GM12865 (cell line): ENCODE results near the gene RAB3D.
"Not testable (repeated sequence)": the region's sequence is repeated elsewhere in the genome, so short reads cannot be mapped to it uniquely, and the experiment has no call there.

Source experiments
- DNase-seq: peaks from one replicate; pipeline ENCODE4 v3.0.0; 2010; ENCODE audit warnings: low read depth
- H3K4me3 ChIP-seq: 2 replicates; pipeline ENCODE4 v1.5.1; 2011; ENCODE audit warnings: mild to moderate bottlenecking, low read depth, low read length, control low read depth
- CTCF ChIP-seq: IDR thresholded peaks from 2 replicates; pipeline ENCODE4 v1.5.1; 2011; ENCODE audit warnings: low read length, control low read depth, low read depth, inconsistent platforms; ENCODE audit not compliant: insufficient read depth; ENCODE audit errors: missing control alignments

RAB3D gene

GRCh38 chr19:11335449-11336146 is 3.9 kb downstream of the RAB3D start:
- DNase-seq: no peak
- TF ChIP-seq CTCF: no peak

GRCh38 chr19:11333838-11334237 is 5.6 kb downstream of the RAB3D start:
- H3K4me3 ChIP-seq, DNase-seq: not testable (repeated sequence)

More at GRCh38 chr19:11335449-11336146, 3.9 kb downstream of the RAB3D start:
- H3K4me3 ChIP-seq: no peak overlapping the region

GRCh38 chr19:11332822-11333221 is 6.6 kb downstream of the RAB3D start:
- H3K4me3 ChIP-seq: no peak overlapping the region
- no peak for DNase-seq
- no peak for TF ChIP-seq CTCF

- no peak overlapping the region for H3K4me3 ChIP-seq
- DNase-seq: no peak
- no peak for TF ChIP-seq CTCF
Observed at GRCh38 chr19:11331502-11331901, 8.0 kb downstream of the RAB3D start.

GRCh38 chr19:11330127-11330526 is 9.3 kb downstream of the RAB3D start:
- DNase-seq: no peak
- no peak for TF ChIP-seq CTCF
- no peak overlapping the region for H3K4me3 ChIP-seq

GRCh38 chr19:11325544-11325943 is 13.9 kb downstream of the RAB3D start:
- TF ChIP-seq CTCF: no peak
- DNase-seq: no peak
- no peak overlapping the region for H3K4me3 ChIP-seq

GRCh38 chr19:11324748-11325389 is 14.6 kb downstream of the RAB3D start:
- no peak for TF ChIP-seq CTCF
- H3K4me3 ChIP-seq: no peak overlapping the region
- no peak for DNase-seq
